H9 (cell line): ENCODE data around the gene BEND7. TPM values are rescaled to one million over a fixed set of nuclear protein-coding genes. Genes with fewer than 3 reads are reported as not detected.

Source experiments
- DNase-seq: peaks from one replicate; pipeline ENCODE4 v3.0.0-alpha.2; 2017
- H2AFZ ChIP-seq: one replicate; pipeline ENCODE4 v1.6.1; 2013; ENCODE audit warnings: mild to moderate bottlenecking, low read length, control low read depth, moderate library complexity
- H2AK5ac ChIP-seq: 2 replicates; pipeline ENCODE4 v1.6.1; 2013; ENCODE audit warnings: low read length, control low read depth, mixed read lengths; ENCODE audit not compliant: insufficient read length
- H2BK120ac ChIP-seq: one replicate; pipeline ENCODE4 v1.6.1; 2013; ENCODE audit warnings: low read depth, mild to moderate bottlenecking, low read length, control low read depth, inconsistent platforms; ENCODE audit not compliant: poor library complexity, severe bottlenecking
- H2BK12ac ChIP-seq: 2 replicates; pipeline ENCODE4 v1.6.1; 2013; ENCODE audit warnings: low read length, control low read depth, mixed read lengths, low read depth; ENCODE audit not compliant: insufficient read length
- H2BK15ac ChIP-seq: 2 replicates; pipeline ENCODE4 v1.6.1; 2013; ENCODE audit warnings: low read depth, low read length, control low read depth
- H2BK20ac ChIP-seq: one replicate; pipeline ENCODE4 v1.6.1; 2013; ENCODE audit warnings: low read depth, mild to moderate bottlenecking, low read length, control low read depth, inconsistent platforms; ENCODE audit not compliant: poor library complexity, severe bottlenecking
- H2BK5ac ChIP-seq: 2 replicates; pipeline ENCODE4 v1.6.1; 2013; ENCODE audit warnings: low read length, control low read depth, mixed read lengths; ENCODE audit not compliant: insufficient read length
- H3K14ac ChIP-seq: 2 replicates; pipeline ENCODE4 v1.6.1; 2013; ENCODE audit warnings: low read length, control low read depth; ENCODE audit not compliant: insufficient read depth
- H3K18ac ChIP-seq: 2 replicates; pipeline ENCODE4 v1.6.1; 2013; ENCODE audit warnings: low read depth, mild to moderate bottlenecking, mixed read lengths, low read length, control low read depth; ENCODE audit not compliant: insufficient read length
- H3K23ac ChIP-seq: 2 replicates; pipeline ENCODE4 v1.6.1; 2013; ENCODE audit warnings: low read length, control low read depth, mixed read lengths, low read depth; ENCODE audit not compliant: insufficient read length
- H3K23me2 ChIP-seq: 2 replicates; pipeline ENCODE4 v1.6.1; 2013; ENCODE audit warnings: low read depth, mild to moderate bottlenecking, mixed read lengths, low read length, control low read depth; ENCODE audit not compliant: insufficient read length, poor library complexity, severe bottlenecking
- H3K27ac ChIP-seq: 2 replicates; pipeline ENCODE4 v1.5.1; 2013; ENCODE audit warnings: low read length, control low read depth, mixed read lengths, low read depth; ENCODE audit not compliant: insufficient read length
- H3K27me3 ChIP-seq: 2 replicates; pipeline ENCODE4 v1.6.1; 2013; ENCODE audit warnings: low read length, control low read depth, inconsistent platforms; ENCODE audit not compliant: insufficient read depth
- H3K4ac ChIP-seq: 2 replicates; pipeline ENCODE4 v1.6.1; 2013; ENCODE audit warnings: low read depth, mild to moderate bottlenecking, control low read depth, inconsistent platforms, low read length, moderate library complexity
- H3K4me1 ChIP-seq: 2 replicates; pipeline ENCODE4 v1.6.1; 2013; ENCODE audit warnings: low read length, control low read depth, inconsistent platforms; ENCODE audit not compliant: insufficient read depth
- H3K4me2 ChIP-seq: 2 replicates; pipeline ENCODE4 v1.6.1; 2013; ENCODE audit warnings: low read length, control low read depth, mixed read lengths; ENCODE audit not compliant: insufficient read length, insufficient read depth
- H3K56ac ChIP-seq: 2 replicates; pipeline ENCODE4 v1.6.1; 2013; ENCODE audit warnings: low read depth, mild to moderate bottlenecking, mixed read lengths, low read length, control low read depth; ENCODE audit not compliant: insufficient read length
- H3K79me1 ChIP-seq: 2 replicates; pipeline ENCODE4 v1.6.1; 2013; ENCODE audit warnings: low read depth, mild to moderate bottlenecking, moderate library complexity, low read length, control low read depth, inconsistent platforms; ENCODE audit not compliant: insufficient read depth, poor library complexity, severe bottlenecking
- H3K79me2 ChIP-seq: 2 replicates; pipeline ENCODE4 v1.6.1; 2013; ENCODE audit warnings: low read length, control low read depth, inconsistent platforms; ENCODE audit not compliant: insufficient read depth
- H3K9ac ChIP-seq: 2 replicates; pipeline ENCODE4 v1.6.1; 2013; ENCODE audit warnings: low read length, control low read depth, mixed read lengths; ENCODE audit not compliant: insufficient read length; ENCODE audit errors: extremely low read depth
- H3K9me3 ChIP-seq: one replicate; pipeline ENCODE4 v1.6.1; 2013; ENCODE audit warnings: low read depth, low read length, inconsistent platforms; ENCODE audit not compliant: control insufficient read depth
- H3T11ph ChIP-seq: one replicate; pipeline ENCODE4 v1.6.1; 2013; ENCODE audit warnings: mild to moderate bottlenecking, low read length, control low read depth, inconsistent platforms
- H4K20me1 ChIP-seq: one replicate; pipeline ENCODE4 v1.6.1; 2013; ENCODE audit not compliant: control insufficient read depth, insufficient read length, insufficient read depth
- H4K5ac ChIP-seq: 2 replicates; pipeline ENCODE4 v1.6.1; 2013; ENCODE audit warnings: low read depth, mild to moderate bottlenecking, mixed read lengths, low read length, control low read depth; ENCODE audit not compliant: insufficient read length
- H4K8ac ChIP-seq: replicated peaks from 2 replicates; pipeline ENCODE4 v1.6.1; 2013; ENCODE audit warnings: low read length, control low read depth, mixed read lengths, low read depth; ENCODE audit not compliant: insufficient read length
- H4K91ac ChIP-seq: 2 replicates; pipeline ENCODE4 v1.6.1; 2013; ENCODE audit warnings: low read depth, mild to moderate bottlenecking, moderate library complexity, mixed read lengths, low read length, control low read depth; ENCODE audit not compliant: insufficient read length
- H3K27ac Mint-ChIP-seq, 3 experiments: 2 replicates in 2 of 3; 3 replicates in 1 of 3; pipeline ENCODE4 v1.8.0; 2020 to 2021; ENCODE audit warnings: mixed read lengths in 3 of 3, mild to moderate bottlenecking in 1 of 3, moderate library complexity in 1 of 3
- H3K27me3 Mint-ChIP-seq: 2 replicates; pipeline ENCODE4 v1.8.0; 2021; ENCODE audit warnings: low read depth, mild to moderate bottlenecking, moderate library complexity, mixed read lengths
- H3K36me3 Mint-ChIP-seq, 3 experiments: 2 replicates in 2 of 3; 3 replicates in 1 of 3; pipeline ENCODE4 v1.8.0; 2020 to 2021; ENCODE audit warnings: low read depth in 3 of 3, mixed read lengths in 3 of 3; ENCODE audit not compliant: insufficient read depth in 1 of 3
- H3K4me1 Mint-ChIP-seq, 2 experiments: 2 replicates each; pipeline ENCODE4 v1.8.0; 2020; ENCODE audit warnings: mixed read lengths in 2 of 2
- H3K4me3 Mint-ChIP-seq, 2 experiments: 2 replicates in 1 of 2; 3 replicates in 1 of 2; pipeline ENCODE4 v1.8.0; 2020 to 2021; ENCODE audit warnings: mild to moderate bottlenecking in 2 of 2, mixed read lengths in 2 of 2, moderate library complexity in 1 of 2
- H3K9me3 Mint-ChIP-seq, 2 experiments: 2 replicates in 1 of 2; 3 replicates in 1 of 2; pipeline ENCODE4 v1.8.0; 2020; ENCODE audit warnings: mild to moderate bottlenecking in 2 of 2, mixed read lengths in 2 of 2, moderate library complexity in 1 of 2
- WGBS: extraction: QIAGEN DNeasy Blood & Tissue Kit; methylation state at CpG from one replicate; pipeline ENCODE4 v1.1.7; 2013; ENCODE audit warnings: missing lambda C conversion rate, low lambda C conversion rate, mixed read lengths; ENCODE audit not compliant: insufficient read length; ENCODE audit errors: extremely low coverage; 5-methylcytosine and 5-hydroxymethylcytosine counted together
- total RNA-seq: library from RNA; stranded (reverse); gene quantifications from 2 replicates; pipeline ENCODE4 v1.2.1, GENCODE V29; 2021
- TF ChIP-seq, protein P1 (sequence below): fragments of 200-600 bp; sonication (generic); conservative IDR thresholded peaks from 3 replicates; pipeline ENCODE4 v1.8.0; 2021; ENCODE audit warnings: antibody characterized with exemption, mild to moderate bottlenecking

Gene BEND7
- total RNA-seq, 1 experiment from 2014 or later, result 17.7 TPM

DNA sequence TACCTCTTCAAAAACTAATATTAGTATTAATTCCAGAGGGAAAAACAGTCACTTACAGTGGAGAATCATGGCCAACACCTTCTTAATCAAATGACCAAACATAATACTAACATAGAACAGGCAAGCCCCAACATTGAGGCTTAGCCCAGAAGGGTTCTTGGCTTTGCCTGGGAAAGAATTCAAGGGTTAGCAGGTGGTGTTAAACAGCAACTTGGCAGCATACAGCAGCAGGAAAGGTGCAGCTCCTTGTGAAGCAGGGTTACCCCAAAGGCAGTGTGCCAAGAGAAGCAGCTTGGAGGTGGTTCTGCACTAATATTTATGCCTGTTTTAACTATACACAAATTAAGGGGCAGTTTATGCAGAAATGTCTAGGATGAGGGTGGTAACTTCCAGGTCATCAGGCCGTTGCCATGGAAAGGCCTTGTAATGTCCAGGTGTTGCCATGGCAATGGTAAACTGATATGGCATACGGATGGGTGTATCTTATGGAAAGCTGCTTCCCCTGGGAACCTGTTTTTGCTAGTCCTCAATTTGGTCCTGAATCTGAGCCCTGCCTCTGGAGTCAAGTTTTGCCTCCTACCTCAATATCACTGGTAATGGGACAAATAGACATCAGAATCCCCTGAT lies 27.2 kb upstream of the BEND7 start:
- 0 out of 5 replicates have a peak, but pooled peaks cover 0 to 2% of the 10 kb centered on the region in 2 experiments for H3K9me3 Mint-ChIP-seq

More for the DNA sequence above, 27.2 kb upstream of the BEND7 start:
- Histone ChIP-seq H2BK120ac (no peak overlapping the region), H2BK15ac (no peak overlapping the region), H2BK20ac (no peak overlapping the region), H3K4me2 (no peak overlapping the region), H3K9me3 (no peaks in the 10 kb centered on the region), H4K5ac (no peak overlapping the region), H3K56ac (no peak overlapping the region), H4K20me1 (no peaks in the 10 kb centered on the region), H2AFZ (no peak overlapping the region), H3K18ac (no peak overlapping the region), H2AK5ac (no peak overlapping the region), H4K8ac (no peak overlapping the region), H3K27ac (no peak overlapping the region), H3K4ac (no peak overlapping the region), H3K14ac (no peak overlapping the region), H3K23me2 (no peaks in the 10 kb centered on the region), H3K4me1 (no peaks in the 10 kb centered on the region), H3K23ac (no peak overlapping the region), H3T11ph (no peak overlapping the region), H3K27me3 (no peaks in the 10 kb centered on the region), H3K79me1 (no peaks in the 10 kb centered on the region), H4K91ac (no peak overlapping the region), H3K79me2 (no peaks in the 10 kb centered on the region), H3K9ac (no peak overlapping the region), H2BK12ac (no peak overlapping the region), H2BK5ac (no peak overlapping the region)
- Mint-ChIP-seq H3K27me3 (peaks cover 1% of the 10 kb centered on the region), H3K36me3 (no peaks in the 10 kb centered on the region), H3K27ac (no peak overlapping the region), H3K4me3 (no peak overlapping the region), H3K4me1 (no peaks in the 10 kb centered on the region)
- WGBS, result no CpG with 5 or more reads among the region's 2 CpGs
- TF ChIP-seq, protein P1, sequence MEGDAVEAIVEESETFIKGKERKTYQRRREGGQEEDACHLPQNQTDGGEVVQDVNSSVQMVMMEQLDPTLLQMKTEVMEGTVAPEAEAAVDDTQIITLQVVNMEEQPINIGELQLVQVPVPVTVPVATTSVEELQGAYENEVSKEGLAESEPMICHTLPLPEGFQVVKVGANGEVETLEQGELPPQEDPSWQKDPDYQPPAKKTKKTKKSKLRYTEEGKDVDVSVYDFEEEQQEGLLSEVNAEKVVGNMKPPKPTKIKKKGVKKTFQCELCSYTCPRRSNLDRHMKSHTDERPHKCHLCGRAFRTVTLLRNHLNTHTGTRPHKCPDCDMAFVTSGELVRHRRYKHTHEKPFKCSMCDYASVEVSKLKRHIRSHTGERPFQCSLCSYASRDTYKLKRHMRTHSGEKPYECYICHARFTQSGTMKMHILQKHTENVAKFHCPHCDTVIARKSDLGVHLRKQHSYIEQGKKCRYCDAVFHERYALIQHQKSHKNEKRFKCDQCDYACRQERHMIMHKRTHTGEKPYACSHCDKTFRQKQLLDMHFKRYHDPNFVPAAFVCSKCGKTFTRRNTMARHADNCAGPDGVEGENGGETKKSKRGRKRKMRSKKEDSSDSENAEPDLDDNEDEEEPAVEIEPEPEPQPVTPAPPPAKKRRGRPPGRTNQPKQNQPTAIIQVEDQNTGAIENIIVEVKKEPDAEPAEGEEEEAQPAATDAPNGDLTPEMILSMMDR, result no peak
- no peak for DNase-seq
